ENCODE results near the gene INS.
A peak's percentile ranks its signal among the peaks of the same experiment; 100 is the strongest.

The INS gene

GRCh38 chr11:2144544-2145248, 16.3 kb downstream of the INS start:
- no peak for DNase-seq (ENCODE audit: low read depth in 2 of 2)

- DNase-seq (ENCODE audit: low read depth in 2 of 2): no peak
Observed at GRCh38 chr11:2143799-2144543, 17.0 kb downstream of the INS start.

GRCh38 chr11:2143477-2143798, 17.6 kb downstream of the INS start:
- no peak for DNase-seq (ENCODE audit: low read depth in 2 of 2)

GRCh38 chr11:2142762-2143202, 18.2 kb downstream of the INS start:
- DNase-seq (ENCODE audit: low read depth in 2 of 2): peak in 1 of 2 donors; percentile 21

- no peak for DNase-seq (ENCODE audit: low read depth in 2 of 2)
Observed at GRCh38 chr11:2142300-2142759, 18.7 kb downstream of the INS start.

GRCh38 chr11:2140411-2141400, 20.3 kb downstream of the INS start:
- DNase-seq (ENCODE audit: low read depth in 2 of 2): no peak

GRCh38 chr11:2139621-2140337, 21.2 kb downstream of the INS start:
- no peak for DNase-seq (ENCODE audit: low read depth in 2 of 2)

- no peak for DNase-seq (ENCODE audit: low read depth in 2 of 2)
Observed at GRCh38 chr11:2139123-2139521, 21.9 kb downstream of the INS start, which contains the start of gene IGF2. Gene IGF2 (minus strand): TSS chr11:2139389. CDS start chr11:2135523, 3,866 bp downstream.

- DNase-seq (ENCODE audit: low read depth in 2 of 2): no peak
Observed at GRCh38 chr11:2138431-2139122, 22.4 kb downstream of the INS start.

- no peak for DNase-seq (ENCODE audit: low read depth in 2 of 2)
Observed at GRCh38 chr11:2138068-2138430, 23.0 kb downstream of the INS start.

- DNase-seq (ENCODE audit: low read depth in 2 of 2): no peak
Observed at GRCh38 chr11:2137202-2138067, 23.6 kb downstream of the INS start.

GRCh38 chr11:2136952-2137201, 24.1 kb downstream of the INS start:
- no peak for DNase-seq (ENCODE audit: low read depth in 2 of 2)

GRCh38 chr11:2136209-2136951, 24.6 kb downstream of the INS start:
- DNase-seq (ENCODE audit: low read depth in 2 of 2): no peak

GRCh38 chr11:2135648-2136201, 25.3 kb downstream of the INS start:
- no peak for DNase-seq (ENCODE audit: low read depth in 2 of 2)

- no peak for DNase-seq (ENCODE audit: low read depth in 2 of 2)
Observed at GRCh38 chr11:2135018-2135569, 25.9 kb downstream of the INS start.

- no peak for DNase-seq (ENCODE audit: low read depth in 2 of 2)
Observed at GRCh38 chr11:2134022-2135010, 26.7 kb downstream of the INS start.

GRCh38 chr11:2133241-2134021, 27.6 kb downstream of the INS start:
- no peak for DNase-seq (ENCODE audit: low read depth in 2 of 2)

Data from stimulated activated CD8-positive, alpha-beta memory T cell treated with anti-CD3 and anti-CD28 coated beads, Interleukin-7, amount 100 ng/mL, for 4 hours (primary cell).